ENCODE results near the gene CSRP3. TPM values are rescaled to one million over a fixed set of nuclear protein-coding genes. Genes with fewer than 3 reads are reported as not detected.

CSRP3 gene
- 496 TPM for polyA plus RNA-seq (ENCODE audit: insufficient read length)

- no peak for DNase-seq
Observed at GRCh38 chr11:19201737-19202605, at the start of gene CSRP3. CSRP3 (minus strand) TSS chr11:19201983; CDS start chr11:19192448, 9,535 bp downstream.

- no peak for DNase-seq
Observed at GRCh38 chr11:19251577-19251976, 49.8 kb upstream of the CSRP3 start.

- no peak for DNase-seq
Observed at GRCh38 chr11:19246816-19247215, 45.0 kb upstream of the CSRP3 start.

- DNase-seq, result no peak
Observed at GRCh38 chr11:19245351-19245750, 43.6 kb upstream of the CSRP3 start.

- DNase-seq, result no peak
Observed at GRCh38 chr11:19244621-19245020, 42.8 kb upstream of the CSRP3 start.

- no peak for DNase-seq
Observed at GRCh38 chr11:19244084-19244483, 42.3 kb upstream of the CSRP3 start.

- no peak for DNase-seq
Observed at GRCh38 chr11:19243613-19244012, 41.8 kb upstream of the CSRP3 start.

GRCh38 chr11:19243143-19243542 is 41.4 kb upstream of the CSRP3 start:
- no peak for DNase-seq

- no peak for DNase-seq
Observed at GRCh38 chr11:19242179-19242932, 40.6 kb upstream of the CSRP3 start.

- DNase-seq, result no peak
Observed at GRCh38 chr11:19241260-19242178, 39.7 kb upstream of the CSRP3 start.

GRCh38 chr11:19240420-19241259 is 38.9 kb upstream of the CSRP3 start, which contains the start of gene E2F8:
E2F8 (minus strand) TSS chr11:19240945; CDS start chr11:19240121, 824 bp downstream.
- peak; percentile 95 for DNase-seq

- DNase-seq, result no peak
Observed at GRCh38 chr11:19239039-19239438, 37.3 kb upstream of the CSRP3 start.

GRCh38 chr11:19237813-19238212 is 36.0 kb upstream of the CSRP3 start:
- DNase-seq, result no peak

- no peak for DNase-seq
Observed at GRCh38 chr11:19237381-19237780, 35.6 kb upstream of the CSRP3 start.

- DNase-seq, result no peak
Observed at GRCh38 chr11:19234231-19234817, 32.5 kb upstream of the CSRP3 start.

GRCh38 chr11:19232910-19233503 is 31.2 kb upstream of the CSRP3 start:
- no peak for DNase-seq

- no peak for DNase-seq
Observed at GRCh38 chr11:19229671-19230070, 27.9 kb upstream of the CSRP3 start.

GRCh38 chr11:19228968-19229367 is 27.2 kb upstream of the CSRP3 start:
- no peak for DNase-seq

GRCh38 chr11:19226378-19227195 is 24.8 kb upstream of the CSRP3 start:
- DNase-seq, result no peak

- no peak for DNase-seq
Observed at GRCh38 chr11:19225581-19225980, 23.8 kb upstream of the CSRP3 start.
